GM19324 (cell line): ENCODE measurements around the gene BEX5.
"Not testable (repeated sequence)": the region's sequence is repeated elsewhere in the genome, so short reads cannot be mapped to it uniquely, and the experiment has no call there.

Experiments
- ATAC-seq: cut with Tn5 transposase; IDR thresholded peaks from one replicate; pipeline ENCODE4 v1.9.1; 2021; ENCODE audit warnings: mild to moderate bottlenecking, moderate library complexity; ENCODE audit not compliant: unreplicated experiment, low FRiP score

The BEX5 gene

DNA sequence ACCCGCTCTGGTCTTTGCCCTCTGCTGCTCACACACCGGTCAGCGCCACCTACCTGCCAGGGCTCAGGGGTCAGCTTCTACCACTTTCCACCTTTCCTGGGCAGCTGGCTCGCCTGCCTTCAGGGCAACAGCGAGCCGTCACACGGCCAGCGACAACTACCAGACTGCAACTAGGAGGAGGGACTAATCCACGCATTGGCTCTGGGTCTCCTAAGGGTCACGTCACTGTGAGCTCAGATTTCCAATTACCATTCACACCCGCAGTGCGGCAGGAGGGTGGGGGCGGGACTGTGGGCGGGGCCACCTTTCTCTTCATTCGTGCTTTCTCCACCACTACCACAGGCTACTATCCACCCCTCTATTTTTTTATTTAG, at the start of gene BEX5:
Gene BEX5, minus strand, starts transcription at position 172 of the 374 bp plus-strand sequence. CDS start 1,712 bp downstream, outside the sequence.
- no peak for ATAC-seq

DNA sequence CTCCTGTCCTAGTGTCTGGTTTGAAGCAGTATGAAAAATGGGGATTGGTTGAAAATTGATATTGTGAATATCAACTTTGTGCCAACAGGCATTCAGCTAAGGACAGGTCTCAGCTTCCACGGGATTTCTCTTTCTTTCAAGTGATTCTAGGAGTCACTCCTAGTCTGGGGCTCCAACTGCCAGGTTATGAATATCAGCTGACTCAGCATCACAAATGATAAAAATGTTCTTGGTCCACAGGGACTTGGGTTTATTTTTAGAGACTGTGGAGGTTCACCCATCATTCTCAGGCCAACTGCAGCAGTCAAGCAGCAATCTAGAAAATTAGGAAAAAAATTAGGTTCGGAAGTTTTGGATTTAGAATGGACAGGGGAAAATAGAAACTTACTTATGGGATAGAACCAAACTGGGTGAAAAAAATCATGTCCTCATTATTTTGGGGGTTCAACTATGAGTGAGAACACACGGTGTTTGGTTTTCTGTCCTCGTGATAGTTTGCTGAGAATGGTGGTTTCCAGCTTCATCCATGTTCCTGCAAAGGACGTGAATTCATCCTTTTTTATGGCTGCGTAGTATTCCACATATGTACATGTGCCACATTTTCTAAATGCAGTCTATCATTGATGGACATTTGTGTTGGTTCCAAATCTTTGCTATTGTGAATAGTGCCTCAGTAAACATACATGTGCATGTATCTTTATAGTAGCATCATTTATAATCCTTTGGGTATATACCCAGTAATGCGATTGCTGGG, 30.4 kb upstream of the BEX5 start:
- no peak for ATAC-seq

DNA sequence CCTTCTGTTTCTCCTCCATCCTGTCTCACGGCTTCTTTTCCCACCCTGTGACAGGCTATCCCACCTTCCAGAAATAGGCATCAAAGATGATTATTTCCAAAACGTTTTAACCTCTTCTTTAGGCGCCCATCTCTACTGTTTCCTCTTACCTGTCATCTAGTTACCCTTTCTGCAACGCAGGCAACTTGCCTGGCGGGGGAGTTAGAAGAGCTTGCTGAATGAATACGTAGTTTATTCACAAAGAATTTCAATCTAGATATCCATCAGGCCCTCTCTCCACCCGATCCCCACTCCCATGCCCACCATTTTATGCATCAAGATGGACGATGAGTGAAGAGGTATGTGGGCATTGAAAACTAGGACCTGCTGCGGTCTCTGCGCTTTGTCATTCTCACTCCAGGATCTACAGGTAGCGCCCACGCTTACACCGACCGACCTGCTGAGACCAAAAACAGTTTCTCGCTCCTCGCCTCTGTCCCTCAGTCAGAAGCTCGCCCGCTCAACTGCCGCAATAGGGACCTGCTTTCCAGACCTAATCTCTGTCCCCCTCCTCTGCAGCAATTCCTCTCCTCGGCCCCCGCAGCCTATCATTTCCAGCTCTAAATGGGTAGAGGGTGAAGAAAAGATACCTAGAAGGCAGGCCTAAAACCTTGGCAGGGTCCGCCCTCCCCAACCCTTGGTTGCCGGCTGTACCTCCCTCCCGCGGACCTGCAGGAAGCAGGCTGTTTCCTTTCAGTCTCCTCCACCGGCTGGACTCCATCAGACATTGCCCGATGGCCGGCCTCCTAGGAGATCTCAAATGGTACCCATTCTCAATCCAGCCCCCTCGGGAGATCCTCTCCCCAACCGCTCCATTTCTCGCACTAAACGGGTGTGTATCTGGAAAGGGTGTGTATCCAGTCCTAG, 624 bp downstream of the BEX5 start:
- no peak for ATAC-seq

DNA sequence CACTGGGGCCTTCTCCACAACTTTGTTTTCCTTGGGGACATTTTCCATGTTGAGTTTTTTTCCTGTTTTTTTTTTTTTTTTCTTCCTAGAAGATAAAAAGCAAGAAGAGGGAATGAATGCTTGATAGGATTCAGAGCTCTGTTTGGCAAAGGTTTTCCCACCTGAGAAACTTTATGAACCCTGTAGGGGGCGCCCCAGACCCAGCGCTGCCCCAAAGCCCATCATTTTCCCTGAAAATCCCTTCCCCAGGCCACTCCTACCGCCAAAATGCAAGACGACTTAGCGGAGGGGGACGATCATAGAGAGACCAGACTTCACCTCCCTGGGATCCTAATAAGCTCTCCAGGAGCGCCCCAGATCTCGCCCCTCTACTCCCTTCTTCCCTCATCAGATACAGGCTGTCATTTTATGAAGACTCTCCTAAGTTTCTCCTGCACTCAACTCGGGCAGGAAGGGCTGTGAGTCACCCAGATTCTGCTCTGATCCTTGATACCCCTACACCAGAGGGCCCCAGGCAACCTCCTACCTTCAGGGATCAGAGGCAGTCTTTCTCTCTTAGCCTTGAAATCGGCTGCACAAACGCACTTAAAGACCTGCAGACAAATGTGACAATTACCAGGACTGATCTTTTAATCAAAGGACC, 1.4 kb downstream of the BEX5 start:
- no peak for ATAC-seq

DNA sequence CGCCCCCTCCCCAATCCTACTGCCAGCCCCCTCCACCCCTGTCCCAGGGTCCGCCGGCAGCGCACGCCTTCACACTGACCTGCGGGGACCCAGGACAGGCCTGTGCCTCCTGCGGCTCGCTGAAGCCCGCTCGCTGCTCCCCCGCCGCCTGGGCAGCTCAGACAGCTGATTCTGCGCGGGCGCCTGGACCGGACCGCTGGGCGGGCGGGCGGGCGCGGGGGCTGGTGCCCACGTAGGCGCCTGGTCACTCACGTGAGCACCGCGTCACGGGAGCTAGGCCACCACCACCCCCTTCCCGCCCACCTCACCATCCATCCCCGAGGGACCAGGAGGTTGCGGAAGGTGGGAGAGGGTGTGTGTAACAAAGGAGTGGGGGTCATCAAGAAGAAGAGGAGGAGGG, 13.5 kb downstream of the BEX5 start, which contains the start of gene TCEAL6:
Gene TCEAL6, minus strand, starts transcription at position 208 of the 400 bp plus-strand sequence.
- not testable (repeated sequence) for ATAC-seq

DNA sequence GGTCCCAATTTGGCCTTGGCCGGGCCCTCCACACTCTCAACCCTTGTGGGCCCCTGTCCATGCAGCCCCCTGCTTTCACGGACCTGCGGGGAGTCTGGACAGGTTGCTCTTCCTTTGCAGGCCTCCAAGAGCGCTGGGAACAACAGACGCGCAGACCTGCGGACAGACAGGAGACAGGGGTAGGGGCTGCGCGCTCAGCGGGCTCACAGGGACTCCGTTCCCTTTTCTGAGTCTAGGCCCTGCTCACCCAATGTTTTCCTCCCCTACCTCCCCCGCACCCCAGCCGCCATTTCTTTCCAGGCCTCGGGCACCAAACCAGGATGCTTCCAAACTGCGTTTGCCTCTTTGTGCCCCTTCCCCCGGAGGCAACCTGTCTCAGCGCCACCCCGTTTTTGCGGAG, 14.1 kb downstream of the BEX5 start:
- ATAC-seq = not testable (repeated sequence)

DNA sequence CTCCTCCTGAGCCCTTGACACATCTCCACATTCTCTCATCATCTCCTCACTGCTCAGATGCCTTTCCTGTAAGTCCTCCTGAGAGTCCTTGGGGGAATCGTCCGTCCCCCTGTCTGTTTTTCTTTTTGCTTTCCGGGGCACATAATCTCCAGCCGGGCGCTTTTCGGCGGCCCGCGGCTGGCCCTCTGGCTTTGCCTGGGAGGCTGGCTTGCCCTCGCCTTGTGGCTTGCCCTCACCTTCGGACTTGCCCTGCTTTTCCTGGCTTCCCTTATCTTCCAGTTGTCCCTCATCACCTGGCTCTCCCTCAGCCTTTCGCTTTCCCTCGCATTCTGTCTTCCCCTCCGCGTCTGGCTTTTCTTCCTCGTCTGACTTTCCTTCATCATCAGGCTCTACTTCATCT, 14.9 kb downstream of the BEX5 start:
- not testable (repeated sequence) for ATAC-seq

DNA sequence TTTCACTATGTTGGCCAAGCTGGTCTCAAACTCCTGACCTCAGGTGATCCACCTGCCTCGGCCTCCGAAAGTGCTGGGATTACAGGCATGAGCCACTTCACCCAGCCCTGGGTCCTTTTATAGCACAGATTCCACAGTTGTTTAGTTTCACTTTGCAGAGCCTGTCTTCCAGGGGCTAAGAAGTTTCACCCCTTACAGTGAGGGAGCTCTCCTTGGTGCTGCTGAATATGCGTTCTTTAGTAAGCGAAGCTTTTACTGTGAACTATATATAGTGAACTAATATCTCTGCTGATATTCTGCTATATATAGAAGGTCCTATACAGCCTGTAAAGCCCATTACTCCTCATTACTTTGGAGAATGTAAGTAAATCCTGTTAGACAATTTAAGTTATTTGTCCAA, 17.7 kb downstream of the BEX5 start:
- ATAC-seq = no peak

DNA sequence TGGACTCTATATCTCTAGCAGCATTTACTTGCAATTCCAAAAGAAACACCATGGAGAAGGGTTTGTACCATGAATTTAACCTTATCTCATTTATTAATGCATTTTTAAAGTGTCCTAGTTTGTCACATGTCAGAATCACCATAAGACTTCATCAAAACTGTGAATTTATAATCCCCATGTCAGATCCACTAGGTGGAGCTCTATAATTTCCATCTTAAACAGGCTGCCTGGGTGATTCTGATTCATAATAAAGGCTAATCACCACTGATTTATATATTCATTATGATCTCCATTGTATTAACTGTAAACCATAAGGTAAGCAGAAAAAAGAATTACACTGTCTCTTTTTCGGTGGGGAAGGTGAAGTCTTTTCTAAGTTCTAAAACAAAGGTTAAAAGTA, 26.3 kb downstream of the BEX5 start:
- no peak for ATAC-seq

DNA sequence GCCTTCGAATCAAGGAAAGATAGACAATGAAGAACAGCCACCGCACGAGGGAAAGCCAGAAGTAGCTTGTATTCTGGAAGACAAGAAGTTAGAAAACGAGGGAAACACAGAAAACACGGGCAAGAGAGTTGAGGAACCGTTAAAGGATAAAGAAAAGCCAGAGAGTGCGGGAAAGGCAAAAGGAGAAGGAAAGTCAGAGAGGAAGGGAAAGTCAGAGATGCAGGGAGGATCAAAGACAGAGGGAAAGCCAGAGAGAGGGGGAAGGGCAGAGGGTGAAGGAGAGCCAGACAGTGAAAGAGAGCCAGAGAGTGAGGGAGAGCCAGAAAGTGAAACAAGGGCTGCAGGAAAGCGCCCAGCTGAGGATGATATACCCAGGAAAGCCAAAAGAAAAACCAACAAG, 28.9 kb downstream of the BEX5 start:
- ATAC-seq = no peak

DNA sequence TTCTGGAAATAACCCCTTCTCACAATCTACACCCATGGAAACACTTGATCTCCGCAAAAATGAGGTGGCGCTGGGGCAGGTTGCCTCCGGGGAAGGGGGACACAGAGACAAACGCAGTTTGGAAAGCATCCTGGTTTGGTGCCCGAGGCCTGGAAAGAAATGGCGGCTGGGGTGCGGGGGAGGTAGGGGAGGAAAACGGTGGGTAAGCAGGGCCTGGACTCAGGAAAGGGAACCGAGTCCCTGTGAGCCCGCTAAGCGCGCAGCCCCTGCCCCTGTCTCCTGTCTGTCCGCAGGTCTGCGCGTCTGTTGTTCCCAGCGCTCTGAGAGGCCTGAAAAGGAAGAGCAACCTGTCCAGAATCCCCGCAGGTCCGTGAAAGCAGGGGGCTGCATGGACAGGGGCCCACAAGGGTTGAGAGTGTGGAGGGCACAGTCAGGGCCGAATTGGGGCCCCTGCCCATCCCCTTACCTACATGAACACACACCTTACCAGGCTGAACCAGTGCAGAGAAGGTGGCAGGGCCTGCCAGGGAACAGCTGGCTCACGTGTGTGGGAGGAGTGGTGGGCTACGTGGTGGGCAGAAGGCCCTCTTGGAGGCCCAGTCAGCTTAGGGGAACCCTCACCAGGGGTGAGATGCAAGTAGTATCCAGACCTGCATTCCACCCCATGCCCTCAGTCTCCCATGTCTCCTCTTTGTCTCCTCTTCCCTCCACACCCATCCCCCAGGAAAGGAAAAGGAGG, 29.5 kb downstream of the BEX5 start:
- ATAC-seq = not testable (repeated sequence)

DNA sequence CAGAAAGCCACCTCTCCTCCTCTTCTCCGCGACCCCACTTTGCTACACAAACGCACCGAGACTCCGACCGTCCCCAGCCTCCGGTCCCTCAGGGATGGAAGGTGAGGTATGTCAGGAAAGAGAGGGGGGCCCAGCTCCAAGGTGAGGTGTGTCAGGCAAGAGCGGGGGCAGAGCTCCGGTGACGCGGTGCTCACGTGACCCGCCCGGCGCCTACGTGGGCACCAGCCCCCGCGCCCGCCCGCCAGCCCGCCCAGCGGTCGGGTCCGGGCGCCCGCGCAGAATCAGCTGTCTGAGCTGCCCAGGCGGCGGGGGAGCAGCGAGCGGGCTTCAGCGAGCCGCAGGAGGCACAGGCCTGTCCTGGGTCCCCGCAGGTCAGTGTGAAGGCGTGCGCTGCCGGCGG, 30.3 kb downstream of the BEX5 start, which contains the start of gene TCEAL2:
Gene TCEAL2, plus strand, starts transcription at position 244 of the 400 bp plus-strand sequence. CDS start 1,152 bp downstream, outside the sequence.
- ATAC-seq = not testable (repeated sequence)

DNA sequence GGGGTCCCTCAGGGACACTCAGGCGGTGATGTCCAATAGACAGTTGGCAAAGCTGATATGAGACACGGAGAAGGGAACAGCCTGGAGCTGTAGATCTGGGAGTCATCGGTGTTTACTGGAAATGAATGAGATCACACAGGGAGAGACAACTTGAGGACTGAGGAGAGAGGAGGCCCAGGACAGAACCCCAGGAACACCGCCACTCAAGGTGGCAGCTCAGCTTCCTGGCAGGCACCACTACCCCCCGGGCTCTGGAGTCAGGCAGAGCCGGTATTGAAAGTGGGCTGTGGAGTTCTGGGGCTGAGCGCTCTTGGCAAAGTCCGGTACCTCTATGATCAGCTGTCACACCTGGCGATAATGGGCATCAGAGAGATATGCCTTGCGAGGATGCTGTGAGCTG, 30.8 kb downstream of the BEX5 start:
- not testable (repeated sequence) for ATAC-seq

DNA sequence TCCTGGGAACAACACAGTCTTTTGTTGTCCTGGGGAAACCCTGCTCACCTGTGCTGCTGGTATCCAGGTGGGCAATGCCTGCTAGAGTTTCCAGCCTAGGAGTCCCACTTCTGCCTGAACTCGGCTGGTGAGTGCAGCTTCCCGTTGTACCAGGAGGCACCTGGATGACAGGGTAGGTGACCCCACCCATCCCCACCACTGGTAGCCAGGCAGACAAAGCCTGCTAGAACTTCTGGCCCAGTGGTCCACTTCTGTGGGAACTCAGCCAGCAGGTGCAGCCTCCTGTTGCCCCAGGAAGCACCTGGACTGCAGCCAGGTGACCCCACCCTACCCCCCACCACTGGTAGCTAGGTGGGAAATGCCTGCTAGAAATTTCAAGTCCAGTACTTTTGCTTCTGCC, 40.0 kb downstream of the BEX5 start:
- ATAC-seq = no peak

DNA sequence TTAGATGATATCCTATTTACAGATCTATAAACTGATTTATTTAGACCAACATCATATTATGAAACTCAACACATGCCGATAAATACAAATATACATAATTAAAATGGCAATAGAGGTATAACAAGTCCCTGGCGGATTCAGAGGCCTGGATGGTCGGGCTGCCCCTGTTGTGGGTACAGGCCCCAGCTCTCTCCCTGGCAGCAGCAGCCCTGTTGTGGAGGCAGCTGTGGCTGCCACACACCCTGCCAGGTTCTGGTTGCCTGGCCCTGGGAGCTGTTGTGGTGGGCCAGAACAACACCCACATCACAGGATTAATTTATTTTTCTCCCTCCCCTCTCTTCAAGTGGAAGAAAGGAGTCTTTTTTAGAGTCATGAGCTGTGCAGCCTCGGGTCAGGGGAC, 42.4 kb downstream of the BEX5 start:
- no peak for ATAC-seq
